ENCODE measurements around the gene BMPR1A.

Gene BMPR1A

DNA sequence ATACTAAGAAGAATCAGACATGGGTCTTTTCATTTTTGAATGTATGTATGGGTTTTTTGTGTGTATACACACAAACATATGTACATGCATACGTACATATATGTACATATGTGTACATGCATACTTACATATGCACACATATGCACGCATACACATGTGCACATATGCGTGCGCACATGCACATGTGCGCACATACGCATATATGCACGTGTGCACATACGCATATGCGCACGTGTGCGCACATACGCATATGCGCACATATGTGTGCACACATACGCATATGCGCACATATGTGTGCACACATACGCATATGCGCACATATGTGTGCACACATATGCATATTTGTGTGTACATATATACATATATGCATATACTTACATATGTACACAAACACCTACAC, 4.9 kb upstream of the BMPR1A start:
- TF ChIP-seq, protein P1, sequence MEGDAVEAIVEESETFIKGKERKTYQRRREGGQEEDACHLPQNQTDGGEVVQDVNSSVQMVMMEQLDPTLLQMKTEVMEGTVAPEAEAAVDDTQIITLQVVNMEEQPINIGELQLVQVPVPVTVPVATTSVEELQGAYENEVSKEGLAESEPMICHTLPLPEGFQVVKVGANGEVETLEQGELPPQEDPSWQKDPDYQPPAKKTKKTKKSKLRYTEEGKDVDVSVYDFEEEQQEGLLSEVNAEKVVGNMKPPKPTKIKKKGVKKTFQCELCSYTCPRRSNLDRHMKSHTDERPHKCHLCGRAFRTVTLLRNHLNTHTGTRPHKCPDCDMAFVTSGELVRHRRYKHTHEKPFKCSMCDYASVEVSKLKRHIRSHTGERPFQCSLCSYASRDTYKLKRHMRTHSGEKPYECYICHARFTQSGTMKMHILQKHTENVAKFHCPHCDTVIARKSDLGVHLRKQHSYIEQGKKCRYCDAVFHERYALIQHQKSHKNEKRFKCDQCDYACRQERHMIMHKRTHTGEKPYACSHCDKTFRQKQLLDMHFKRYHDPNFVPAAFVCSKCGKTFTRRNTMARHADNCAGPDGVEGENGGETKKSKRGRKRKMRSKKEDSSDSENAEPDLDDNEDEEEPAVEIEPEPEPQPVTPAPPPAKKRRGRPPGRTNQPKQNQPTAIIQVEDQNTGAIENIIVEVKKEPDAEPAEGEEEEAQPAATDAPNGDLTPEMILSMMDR (IDR thresholded peaks at IDR 0.05; ENCODE audit: low read depth, low read length, missing control alignments) = no peak
- no peak overlapping the region for H3K4me3 ChIP-seq (ENCODE audit: low read depth, low read length)
- no peak for DNase-seq (ENCODE audit: low read depth)
- in situ Hi-C loops (cut with HindIII; ENCODE audit: low sequenced_read_pairs) = no loop called here

GRCh38 chr10:86752311-86752710, 4.1 kb upstream of the BMPR1A start:
- in situ Hi-C loops (cut with HindIII; ENCODE audit: low sequenced_read_pairs) = no loop called here
- H3K4me3 ChIP-seq (ENCODE audit: low read depth, low read length) = no peak overlapping the region
- DNase-seq (ENCODE audit: low read depth) = no peak
- TF ChIP-seq, protein P1 (IDR thresholded peaks at IDR 0.05; ENCODE audit: low read depth, low read length, missing control alignments) = no peak

GRCh38 chr10:86753051-86753450, 3.4 kb upstream of the BMPR1A start:
- no peak for DNase-seq (ENCODE audit: low read depth)
- TF ChIP-seq, protein P1 (IDR thresholded peaks at IDR 0.05; ENCODE audit: low read depth, low read length, missing control alignments) = no peak
- in situ Hi-C loops (cut with HindIII; ENCODE audit: low sequenced_read_pairs) = no loop called here
- H3K4me3 ChIP-seq (ENCODE audit: low read depth, low read length) = no peak overlapping the region

DNA sequence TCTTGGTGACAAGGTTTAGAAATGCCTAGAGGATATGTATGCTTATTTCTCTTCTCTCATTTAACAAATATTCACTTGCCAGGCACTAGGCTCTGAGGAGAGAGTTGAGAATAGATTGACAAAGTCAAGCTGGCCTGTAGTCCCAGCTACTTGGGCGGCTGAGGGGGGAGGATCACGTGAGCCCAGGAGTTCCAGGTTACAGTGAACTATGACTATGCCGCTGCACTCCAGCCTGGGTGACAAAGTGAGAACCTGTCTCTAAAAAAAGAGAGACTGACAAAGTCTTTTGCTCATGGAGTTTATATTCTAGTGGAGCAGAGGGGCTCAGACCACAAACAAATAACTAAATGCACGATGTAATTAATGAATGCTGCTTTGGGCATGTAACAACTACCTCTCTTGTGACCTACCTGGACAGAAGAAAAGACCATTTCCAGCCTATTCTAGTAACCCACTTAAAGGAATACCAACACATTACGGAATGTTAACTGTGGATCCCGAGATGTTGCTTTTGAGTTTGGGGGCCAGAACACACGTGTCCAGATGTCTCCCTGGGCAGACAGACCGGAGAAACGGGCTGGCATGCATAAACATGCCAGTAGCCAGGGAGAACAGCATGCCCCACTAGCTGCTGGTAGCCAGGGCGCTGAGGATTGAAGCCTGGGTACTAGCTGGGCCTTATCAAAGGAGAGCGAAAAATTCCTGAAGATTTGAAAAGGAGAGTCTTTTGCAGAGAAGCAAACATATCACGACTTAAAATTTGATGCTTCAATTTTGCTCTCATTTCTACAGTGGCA, 2.6 kb upstream of the BMPR1A start:
- no peak for DNase-seq (ENCODE audit: low read depth)
- no peak overlapping the region for H3K4me3 ChIP-seq (ENCODE audit: low read depth, low read length)

DNA sequence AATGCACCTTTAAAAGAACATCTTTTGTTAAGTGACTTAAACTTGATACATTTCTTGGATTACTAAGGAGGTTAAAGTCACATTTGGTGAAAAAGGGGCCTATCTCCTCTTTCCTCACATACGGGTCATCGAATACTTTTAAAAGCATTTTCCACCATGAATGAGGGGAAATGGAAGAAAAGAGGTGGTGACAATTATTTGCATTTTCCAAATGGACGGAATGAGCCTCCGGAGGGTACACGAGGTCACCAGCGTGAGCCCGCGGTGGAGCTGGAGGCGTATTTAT, 1.0 kb upstream of the BMPR1A start:
- in situ Hi-C loops (cut with HindIII; ENCODE audit: low sequenced_read_pairs) = no loop called here
- H3K4me3 ChIP-seq (ENCODE audit: low read depth, low read length) = peak overlapping the region; percentile 77
- TF ChIP-seq, protein P1 (IDR thresholded peaks at IDR 0.05; ENCODE audit: low read depth, low read length, missing control alignments) = no peak
- no peak for DNase-seq (ENCODE audit: low read depth)

More for the DNA sequence above, 2.6 kb upstream of the BMPR1A start:
- TF ChIP-seq, protein P1 (IDR thresholded peaks at IDR 0.05; ENCODE audit: low read depth, low read length, missing control alignments) = no peak
- in situ Hi-C loops (cut with HindIII; ENCODE audit: low sequenced_read_pairs) = no loop called here

- peak overlapping the region; percentile 77 for H3K4me3 ChIP-seq (ENCODE audit: low read depth, low read length)
- in situ Hi-C loops (cut with HindIII; ENCODE audit: low sequenced_read_pairs) = no loop called here
- no peak for DNase-seq (ENCODE audit: low read depth)
- TF ChIP-seq, protein P1 (IDR thresholded peaks at IDR 0.05; ENCODE audit: low read depth, low read length, missing control alignments) = no peak
Measured at GRCh38 chr10:86755740-86756510, 494 bp upstream of the BMPR1A start.
